GM12892 (cell line): ENCODE measurements around the gene ACSL6.

ENCODE experiments used
- POLR2A ChIP-seq: IDR thresholded peaks from 2 replicates; pipeline ENCODE4 v1.6.1; 2011; ENCODE audit warnings: low read depth, low read length, control low read depth
- POLR2AphosphoS5 ChIP-seq: IDR thresholded peaks from 2 replicates; pipeline ENCODE4 v1.6.1; 2011; ENCODE audit warnings: low read depth, low read length, control low read depth
- TAF1 ChIP-seq: IDR thresholded peaks from 2 replicates; pipeline ENCODE4 v1.6.1; 2011; ENCODE audit warnings: low read depth, mild to moderate bottlenecking, control low read depth, low read length, borderline replicate concordance

DNA sequence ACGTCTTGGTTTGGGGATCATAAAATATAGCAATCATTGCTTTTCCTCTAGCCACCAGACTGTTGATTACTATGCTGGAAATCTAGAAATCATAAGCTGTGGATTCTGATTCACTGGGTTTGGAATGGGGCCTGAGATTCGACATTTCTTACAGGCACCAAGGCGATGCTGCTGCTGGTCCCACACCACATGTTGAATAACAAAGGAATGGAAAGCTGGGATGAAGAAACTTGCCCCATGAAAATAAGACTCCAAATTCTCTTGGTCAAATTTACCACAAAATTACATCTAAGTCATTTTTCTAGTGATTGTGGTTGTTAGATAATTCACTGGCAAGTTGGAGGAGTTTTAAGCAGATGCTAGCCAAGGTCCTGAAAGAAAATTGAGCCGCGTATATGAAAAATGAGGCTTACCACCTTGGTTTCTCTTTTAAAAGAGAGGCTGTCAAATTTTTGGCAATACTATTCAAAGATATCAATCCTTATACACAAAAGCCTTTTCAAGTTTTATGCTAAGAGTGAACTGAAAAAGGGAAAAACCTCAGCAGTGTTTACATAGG, 43.0 kb downstream of the ACSL6 start:
- no peak for TF ChIP-seq TAF1
- no peak for TF ChIP-seq POLR2A
- TF ChIP-seq POLR2AphosphoS5 = no peak
